Fibroblast of pulmonary artery (primary cell): ENCODE measurements around the gene COL20A1.

ENCODE experiments used
- DNase-seq: peaks from one replicate; pipeline ENCODE4 v3.0.0-alpha.2; 2010; ENCODE audit warnings: low read depth
- H3K4me3 ChIP-seq: replicated peaks from 2 replicates; pipeline ENCODE4 v1.5.1; 2011; ENCODE audit warnings: low read depth, mild to moderate bottlenecking, control low read depth, low read length, moderate library complexity
- TF ChIP-seq, protein P1 (sequence below): IDR thresholded peaks from 2 replicates; pipeline ENCODE4 v1.5.1; 2011; ENCODE audit warnings: mild to moderate bottlenecking, control low read depth, low read length, inconsistent platforms; ENCODE audit errors: missing control alignments

Gene COL20A1

DNA sequence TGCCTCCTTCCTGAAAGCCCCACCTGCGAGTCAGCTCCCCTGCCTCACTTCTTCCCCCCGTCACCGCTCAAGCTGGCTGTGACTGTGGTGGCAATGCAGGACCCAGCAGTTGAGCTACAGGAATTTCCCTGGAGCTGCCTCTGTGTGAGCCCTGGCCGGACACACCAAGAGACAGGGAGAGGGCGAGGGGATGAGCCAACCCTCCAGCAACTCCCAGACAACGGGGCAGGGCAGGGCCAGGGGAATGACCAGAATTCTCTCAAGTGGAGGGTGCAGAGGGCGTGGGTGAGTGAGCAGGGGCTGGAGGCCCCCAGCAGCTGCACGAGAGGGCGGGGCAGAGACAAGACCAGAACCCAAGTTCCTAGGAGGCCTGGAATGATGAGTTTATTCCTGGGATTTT, 25.3 kb upstream of the COL20A1 start:
- H3K4me3 ChIP-seq, result no peak overlapping the region
- DNase-seq, result no peak
- TF ChIP-seq, protein P1, sequence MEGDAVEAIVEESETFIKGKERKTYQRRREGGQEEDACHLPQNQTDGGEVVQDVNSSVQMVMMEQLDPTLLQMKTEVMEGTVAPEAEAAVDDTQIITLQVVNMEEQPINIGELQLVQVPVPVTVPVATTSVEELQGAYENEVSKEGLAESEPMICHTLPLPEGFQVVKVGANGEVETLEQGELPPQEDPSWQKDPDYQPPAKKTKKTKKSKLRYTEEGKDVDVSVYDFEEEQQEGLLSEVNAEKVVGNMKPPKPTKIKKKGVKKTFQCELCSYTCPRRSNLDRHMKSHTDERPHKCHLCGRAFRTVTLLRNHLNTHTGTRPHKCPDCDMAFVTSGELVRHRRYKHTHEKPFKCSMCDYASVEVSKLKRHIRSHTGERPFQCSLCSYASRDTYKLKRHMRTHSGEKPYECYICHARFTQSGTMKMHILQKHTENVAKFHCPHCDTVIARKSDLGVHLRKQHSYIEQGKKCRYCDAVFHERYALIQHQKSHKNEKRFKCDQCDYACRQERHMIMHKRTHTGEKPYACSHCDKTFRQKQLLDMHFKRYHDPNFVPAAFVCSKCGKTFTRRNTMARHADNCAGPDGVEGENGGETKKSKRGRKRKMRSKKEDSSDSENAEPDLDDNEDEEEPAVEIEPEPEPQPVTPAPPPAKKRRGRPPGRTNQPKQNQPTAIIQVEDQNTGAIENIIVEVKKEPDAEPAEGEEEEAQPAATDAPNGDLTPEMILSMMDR, result no peak

DNA sequence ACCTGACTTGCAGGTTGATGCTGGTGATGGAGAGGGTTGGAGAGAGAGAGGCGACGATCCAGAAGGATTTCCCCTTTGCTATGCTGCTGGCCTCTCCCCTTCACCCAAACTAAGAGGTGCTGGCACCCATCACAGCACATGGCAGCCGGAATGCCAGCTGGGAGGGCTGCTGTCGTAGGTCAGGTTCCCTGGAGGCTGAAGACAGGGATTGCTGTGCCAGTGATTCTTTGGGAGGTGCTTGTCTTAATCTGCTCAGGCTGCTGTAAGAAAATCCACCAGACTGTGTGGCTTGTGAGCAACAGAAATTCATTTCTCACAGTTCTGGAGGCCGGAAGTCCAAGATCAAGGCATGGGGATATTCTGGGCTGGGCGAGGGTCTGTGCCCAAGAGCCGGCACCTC, 24.7 kb upstream of the COL20A1 start:
- no peak overlapping the region for H3K4me3 ChIP-seq
- TF ChIP-seq, protein P1, result no peak
- DNase-seq, result no peak

DNA sequence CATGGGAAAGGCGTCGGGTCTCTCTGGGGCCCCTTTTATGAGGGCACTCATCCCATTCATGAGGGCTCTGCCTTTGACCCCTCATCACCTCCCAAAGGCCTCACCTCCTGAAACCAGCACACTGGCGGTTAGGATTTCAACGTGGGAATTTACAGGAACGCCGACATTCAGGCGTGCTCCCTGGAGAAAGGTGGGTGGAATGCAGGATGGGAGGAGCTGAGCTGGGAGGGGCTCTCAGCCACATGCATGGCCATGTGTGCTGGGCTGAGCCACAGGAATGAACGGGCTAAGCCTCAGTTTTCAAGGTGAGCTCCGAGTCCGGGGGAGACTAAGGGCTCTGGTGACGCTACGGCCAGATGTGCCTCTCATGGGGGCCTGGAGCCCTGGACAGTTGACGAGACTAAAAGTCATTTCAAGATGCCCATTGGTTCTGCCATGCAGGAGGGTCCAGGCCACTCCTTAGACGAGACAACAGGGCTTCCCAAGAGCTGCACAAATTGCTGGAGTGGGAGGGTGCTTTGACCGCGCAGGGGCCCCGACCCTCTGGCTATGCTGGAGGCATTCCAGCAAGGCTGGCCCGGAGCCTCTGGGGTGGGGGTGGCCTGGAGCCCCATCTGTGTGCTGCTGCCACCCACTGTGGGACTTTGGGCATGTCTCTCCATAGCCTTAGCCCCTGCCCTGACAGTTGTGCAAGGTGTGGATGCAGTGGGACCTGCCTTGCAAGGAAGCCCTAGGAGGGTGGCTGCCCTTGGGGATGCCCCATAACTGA, 24.1 kb upstream of the COL20A1 start:
- no peak for DNase-seq
- H3K4me3 ChIP-seq, result no peak overlapping the region
- TF ChIP-seq, protein P1, result no peak

DNA sequence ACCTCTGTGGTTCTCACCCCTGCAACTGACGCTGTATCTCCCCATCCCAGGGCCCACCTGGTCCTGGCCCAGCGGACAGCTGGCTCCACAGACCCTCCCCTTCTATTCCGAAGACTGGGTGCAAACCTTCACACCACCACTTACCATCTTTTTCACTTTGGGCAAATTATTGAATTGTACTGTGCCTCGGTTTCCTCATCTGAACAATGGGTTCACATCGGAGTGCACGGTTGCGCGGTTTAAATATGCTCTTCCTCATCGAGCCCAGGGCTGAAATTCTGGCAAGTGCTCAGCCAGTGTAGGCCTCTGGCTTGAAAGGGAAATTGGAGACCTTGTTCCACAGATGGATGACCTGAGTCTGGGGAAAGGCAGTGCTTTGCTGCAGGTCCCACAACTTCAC, 23.3 kb upstream of the COL20A1 start:
- TF ChIP-seq, protein P1, result no peak
- no peak overlapping the region for H3K4me3 ChIP-seq

DNA sequence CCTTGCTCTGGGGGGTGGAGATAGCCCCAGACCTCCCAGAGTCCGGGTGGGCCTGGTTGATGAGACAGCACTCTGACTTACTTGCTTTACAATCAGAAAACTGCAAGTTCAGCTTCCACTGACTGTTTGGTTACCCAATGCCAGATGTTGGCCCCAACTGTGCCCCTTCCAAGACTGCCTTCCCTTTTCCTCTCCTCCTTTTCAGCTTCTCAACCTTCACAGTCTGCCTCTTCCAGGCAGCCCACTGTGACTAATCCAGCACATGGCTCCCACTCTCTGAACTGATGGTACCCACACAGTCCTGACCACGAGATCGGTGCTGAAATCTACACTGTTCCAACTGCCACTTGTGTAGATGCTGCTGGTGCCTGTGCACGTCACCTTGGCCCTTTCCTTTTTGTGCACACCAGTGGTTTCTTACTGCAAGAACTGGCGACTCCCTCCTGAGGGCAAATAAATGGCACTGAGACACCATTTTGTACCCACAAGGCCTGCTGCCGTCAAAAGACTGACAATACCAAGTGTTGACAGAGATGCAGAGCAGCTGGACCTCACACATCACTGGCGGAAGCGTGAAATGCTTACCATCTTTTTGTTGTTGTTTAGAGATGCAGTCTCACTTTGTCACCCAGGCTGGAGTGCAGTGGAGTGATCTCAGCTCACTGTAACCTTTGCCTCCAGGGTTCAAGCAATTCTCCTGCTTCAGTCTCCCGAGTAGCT, 22.2 kb upstream of the COL20A1 start:
- DNase-seq, result no peak
- TF ChIP-seq, protein P1, result no peak
- no peak overlapping the region for H3K4me3 ChIP-seq

More for the DNA sequence above, 23.3 kb upstream of the COL20A1 start:
- DNase-seq, result no peak

DNA sequence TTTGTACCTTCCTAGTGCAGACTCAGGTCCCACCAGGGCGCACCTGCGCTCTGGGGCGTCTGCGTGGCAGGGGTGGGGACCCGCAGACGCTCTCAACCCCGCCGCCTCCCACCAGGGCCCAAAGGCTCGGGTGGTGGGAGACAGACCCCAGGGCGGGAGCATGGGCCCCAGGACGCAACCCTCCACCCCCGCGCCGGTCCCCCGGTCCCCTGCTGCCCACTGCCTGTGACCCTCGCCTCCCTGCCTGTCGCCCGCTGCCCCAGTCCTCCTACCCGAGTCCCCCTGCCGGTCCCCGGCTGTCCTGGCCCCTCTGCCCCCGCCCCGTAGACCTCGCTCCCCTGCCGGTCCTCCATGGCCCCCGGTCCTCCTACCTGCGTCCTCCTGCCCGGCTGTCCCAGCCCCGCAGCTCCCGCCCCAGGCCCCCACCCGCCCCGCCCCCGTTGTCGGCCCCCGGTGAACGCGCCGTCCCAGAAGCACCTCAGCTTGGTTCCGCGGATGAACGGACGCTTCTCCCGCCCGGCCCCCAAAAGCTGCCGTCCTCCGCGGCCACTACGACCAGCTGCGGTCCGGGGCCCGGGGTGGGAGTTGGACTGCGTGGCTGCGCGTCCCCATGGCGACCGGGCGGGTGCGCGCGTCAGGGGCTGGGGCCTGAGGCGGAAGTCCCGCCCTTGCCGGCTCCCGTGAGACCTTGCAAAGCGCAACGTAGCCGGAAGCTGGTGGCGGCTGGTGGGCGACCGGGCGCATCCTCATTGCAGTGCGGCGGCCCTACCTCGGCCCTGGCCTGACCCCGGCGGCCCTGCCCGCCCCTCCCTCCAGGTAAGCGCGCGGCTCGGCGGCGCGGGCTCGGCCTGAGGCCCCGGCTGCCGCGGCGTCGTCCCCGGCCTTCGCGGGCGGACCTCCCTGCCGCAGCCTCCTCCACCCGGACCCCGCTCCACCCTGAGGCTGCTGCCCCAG, 20.6 kb upstream of the COL20A1 start, which contains the start of gene ARFGAP1:
TSS of gene ARFGAP1 (plus strand) at position 709 of the 954 bp plus-strand sequence. CDS start 2,768 bp downstream, outside the sequence.
- DNase-seq, result peak; percentile 89
- peak within 1 kb of the TSS; percentile 91 for H3K4me3 ChIP-seq
- TF ChIP-seq, protein P1, result no peak
